Raji (cell line): ENCODE results near the gene BNIP5.

Experiments
- POLR2A ChIP-seq: IDR thresholded peaks from 2 replicates; pipeline ENCODE4 v1.6.1; 2011; ENCODE audit warnings: low read depth, low read length, control low read depth; ENCODE audit not compliant: insufficient read depth

The BNIP5 gene

DNA sequence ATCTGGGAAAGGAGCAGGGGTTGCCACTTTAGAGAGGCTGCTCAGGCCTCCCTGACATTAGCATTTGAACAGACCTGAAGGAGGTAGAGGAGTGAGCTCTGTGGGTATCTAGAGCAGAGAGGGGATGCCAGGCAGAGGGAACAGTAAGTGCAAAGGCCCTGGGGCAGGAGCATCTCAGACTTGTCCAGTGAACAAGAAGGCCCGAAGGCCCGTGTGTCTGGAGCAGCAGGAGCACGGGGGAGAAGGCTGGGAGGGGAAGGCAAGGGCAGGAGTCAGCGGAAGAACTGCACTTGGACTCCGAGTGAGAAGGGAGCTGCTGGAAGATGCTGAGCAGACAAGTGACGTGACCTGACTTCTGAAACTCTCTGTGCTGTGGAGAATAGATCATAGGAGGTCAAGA is 35.4 kb upstream of the BNIP5 start:
- TF ChIP-seq POLR2A = no peak

DNA sequence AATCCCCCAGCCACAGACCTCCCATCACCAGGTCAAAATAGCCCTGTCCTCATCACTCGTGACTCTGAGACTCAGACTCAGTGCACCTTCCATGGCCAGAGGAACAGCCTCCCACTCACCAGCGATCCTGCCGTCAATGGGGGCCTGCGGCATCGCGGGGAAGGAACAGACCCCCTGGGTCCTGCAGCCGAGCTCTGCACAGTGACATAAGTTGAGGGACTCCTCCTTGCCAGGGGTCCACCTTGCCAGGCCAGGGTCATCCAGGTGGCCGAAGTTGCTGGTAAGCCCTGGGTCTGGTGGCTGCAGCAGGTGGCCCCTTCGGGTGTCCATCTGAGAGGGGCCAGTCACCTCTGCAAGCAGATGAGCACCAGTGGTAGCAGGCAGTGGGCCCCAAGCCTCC is 34.5 kb upstream of the BNIP5 start:
- no peak for TF ChIP-seq POLR2A

DNA sequence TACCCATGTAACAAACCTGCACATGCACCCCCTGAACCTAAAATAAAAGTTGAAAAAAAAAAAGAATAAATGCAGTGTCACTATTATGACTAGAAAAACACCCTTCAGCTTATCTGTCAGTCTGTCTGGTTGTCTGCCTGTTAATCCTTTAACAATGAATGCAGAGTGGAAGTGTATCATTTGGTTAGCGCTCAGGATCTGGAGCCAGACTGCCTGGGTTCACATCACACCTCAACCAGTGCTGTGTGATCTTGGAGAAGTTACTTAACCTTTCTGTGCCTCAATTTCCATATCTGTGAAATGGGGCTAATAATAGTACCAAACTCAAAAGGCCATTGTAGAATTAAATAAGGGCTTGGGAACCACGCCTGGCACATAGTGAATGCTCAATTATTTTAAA is 34.0 kb upstream of the BNIP5 start:
- TF ChIP-seq POLR2A = no peak

DNA sequence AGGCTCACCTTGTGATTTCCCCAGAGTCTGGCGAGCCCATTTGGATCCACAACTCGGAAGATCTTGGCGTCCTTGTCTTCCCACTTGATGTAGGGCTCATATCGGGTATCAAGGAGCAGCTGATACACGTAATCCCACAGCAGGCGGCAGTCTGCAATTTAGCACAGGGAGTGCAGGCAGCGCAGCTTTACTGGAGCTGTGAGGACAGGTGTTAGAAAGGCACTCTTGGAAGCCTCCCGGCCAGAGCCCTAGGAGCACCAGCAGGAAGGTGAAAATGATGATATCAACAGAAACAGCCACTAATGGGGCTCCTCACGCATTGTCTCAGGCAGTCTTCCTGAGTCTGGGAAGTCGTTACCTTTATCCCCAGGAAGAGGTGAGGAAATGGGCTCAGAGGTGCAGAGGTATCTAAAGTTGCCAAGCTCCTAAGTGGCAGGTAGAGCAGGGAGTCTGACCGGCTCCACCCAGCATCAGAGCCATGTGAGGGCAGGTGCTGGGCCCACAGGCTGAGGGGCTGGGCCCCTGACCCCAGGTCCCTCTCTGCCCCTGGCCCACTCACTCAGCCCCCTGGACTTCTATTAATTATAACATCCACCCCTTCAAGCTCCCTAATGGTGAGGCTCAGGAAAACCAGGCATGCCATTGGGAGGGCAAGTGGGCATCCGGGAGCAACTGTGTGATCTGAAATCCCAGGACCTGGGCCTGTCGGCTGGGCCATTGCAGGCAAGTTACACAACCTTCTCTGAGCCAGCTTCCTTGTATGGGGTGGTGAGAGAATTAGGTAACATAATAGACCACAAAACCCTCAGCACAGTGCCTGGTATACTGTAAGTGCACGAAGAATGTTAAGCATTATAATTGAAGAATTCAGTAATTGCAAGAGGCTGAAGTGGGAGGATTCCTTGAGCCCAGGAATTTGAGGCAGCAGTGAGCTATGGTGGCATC is 32.5 kb upstream of the BNIP5 start:
- no peak for TF ChIP-seq POLR2A

DNA sequence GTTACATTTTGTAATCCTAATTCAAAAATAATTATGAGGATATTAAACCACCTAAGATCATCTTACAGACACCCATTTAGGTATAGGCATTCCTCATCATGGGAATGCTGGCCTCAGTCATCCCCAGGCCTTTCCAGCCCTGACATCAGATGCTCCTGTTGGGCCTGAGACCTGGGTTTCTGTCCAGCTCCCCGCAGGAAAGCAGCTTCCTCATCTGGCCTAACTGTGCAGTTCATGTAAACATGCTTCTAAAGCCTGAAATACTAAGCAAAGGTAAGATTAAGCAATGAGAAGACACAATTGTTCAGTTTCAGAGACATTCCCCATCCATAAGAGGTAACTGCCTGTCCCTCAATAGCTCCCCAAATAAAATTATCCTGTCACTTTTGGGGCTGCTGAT is 31.7 kb upstream of the BNIP5 start:
- no peak for TF ChIP-seq POLR2A

DNA sequence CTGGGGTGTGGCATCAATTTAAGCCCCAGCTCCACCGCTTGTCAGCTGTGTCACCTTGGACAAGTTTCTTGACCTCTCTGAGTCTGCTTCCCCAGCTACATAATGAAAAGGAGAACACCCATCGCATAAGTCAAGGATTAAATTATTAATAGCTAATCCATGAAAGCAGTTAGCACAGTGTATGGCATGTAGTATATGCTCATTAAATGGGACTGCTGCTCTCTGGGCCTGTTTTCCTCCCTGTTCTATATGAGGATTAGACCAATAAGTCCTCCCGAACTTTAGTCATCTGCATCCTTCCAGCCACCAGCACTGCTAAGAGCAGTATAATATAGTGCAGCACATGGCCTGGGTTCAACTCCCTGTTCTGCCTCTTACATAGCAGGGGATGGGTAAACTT is 31.1 kb upstream of the BNIP5 start:
- no peak for TF ChIP-seq POLR2A

DNA sequence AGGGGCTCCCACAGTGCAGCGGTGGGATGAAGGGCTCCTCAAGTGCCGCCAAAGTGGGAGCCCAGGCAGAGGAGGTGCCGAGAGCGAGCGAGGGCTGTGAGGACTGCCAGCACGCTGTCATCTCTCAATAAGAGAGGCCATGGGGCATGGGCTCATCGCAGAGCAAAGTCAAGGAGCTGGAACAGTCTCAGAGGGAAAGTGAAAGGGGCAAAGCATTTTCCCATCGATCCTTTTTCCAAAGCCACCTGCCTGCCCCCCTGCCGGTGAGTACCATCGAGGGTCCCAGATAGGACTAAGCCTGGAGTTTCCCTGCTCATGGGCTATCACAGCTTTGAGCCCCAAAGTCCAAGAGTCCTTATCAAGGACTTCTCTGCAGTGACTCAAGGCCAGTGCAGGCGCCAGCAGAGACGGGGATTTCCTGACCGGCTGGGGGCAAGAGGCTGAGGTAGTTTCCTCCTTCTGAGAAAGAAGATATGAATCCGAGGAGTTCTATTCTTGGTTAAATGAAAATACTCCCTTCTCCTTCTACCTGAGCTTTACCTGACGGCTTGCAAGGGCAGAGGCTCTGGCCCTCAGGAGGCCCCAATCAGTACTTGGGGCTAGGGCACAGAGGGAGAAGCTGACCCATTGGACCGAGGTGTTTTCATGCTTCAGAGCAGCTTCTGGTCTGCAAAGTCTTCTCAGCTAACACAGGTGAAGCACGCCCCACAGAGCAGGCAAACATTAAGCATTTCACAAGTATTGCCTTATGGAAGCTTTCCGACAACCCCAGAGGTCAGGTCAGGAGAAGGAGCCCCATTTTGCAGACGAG is 28.2 kb upstream of the BNIP5 start:
- no peak for TF ChIP-seq POLR2A

DNA sequence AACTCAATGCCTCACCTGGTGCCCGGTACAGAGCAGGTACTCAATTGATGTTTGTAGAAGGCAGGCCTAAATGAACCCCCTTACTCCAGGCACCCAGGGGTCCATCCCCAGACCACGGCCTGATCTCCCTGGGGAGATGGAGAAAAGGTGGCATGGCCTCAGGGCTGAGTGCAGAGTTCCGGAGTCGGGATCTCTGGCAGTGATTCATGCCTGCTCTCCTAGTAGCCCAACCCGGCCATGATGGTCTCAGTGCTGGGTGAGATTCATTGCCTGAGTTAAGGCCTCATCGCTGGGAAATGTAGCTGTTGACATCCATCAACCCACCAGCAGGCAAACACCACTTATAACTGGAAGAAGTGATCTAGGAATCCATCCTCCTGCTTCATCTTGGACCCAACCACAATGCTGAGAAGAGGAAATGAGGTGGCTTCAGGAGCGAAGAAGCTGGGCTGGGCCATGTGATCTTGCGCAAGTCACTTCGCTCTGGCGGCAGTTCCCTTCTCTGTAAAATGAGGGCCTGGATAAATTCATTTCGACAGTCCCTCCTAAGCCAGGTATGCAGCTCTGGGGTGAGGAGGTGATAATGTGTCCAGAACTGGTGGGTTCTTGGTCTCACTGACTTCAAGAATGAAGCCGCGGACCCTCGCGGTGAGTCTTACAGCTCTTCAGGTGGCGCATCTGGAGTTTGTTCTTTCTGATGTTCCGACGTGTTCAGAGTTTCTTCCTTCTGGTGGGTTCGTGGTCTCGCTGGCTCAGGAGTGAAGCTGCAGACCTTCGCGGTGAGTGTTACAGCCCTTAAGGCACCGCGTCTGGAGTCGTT is 26.1 kb upstream of the BNIP5 start:
- no peak for TF ChIP-seq POLR2A

DNA sequence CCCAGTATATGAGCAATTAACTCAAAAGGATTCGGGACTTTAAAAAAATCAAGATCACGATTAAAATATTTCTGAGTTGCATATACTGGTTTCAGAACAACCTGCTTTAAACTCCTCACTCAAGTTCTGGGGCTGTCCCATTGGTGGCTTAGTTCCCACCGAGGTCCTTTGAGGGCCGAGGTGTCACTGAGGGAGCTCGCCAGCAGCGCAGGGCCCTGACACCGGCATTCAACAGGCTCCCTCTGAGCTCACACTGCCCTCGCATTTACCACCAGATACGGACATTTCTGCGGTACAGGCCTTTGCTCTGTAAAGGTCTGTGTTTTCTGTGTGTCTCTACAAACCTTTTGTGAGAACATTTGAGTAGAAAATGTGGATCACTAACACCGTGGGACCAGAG is 24.4 kb upstream of the BNIP5 start:
- no peak for TF ChIP-seq POLR2A

DNA sequence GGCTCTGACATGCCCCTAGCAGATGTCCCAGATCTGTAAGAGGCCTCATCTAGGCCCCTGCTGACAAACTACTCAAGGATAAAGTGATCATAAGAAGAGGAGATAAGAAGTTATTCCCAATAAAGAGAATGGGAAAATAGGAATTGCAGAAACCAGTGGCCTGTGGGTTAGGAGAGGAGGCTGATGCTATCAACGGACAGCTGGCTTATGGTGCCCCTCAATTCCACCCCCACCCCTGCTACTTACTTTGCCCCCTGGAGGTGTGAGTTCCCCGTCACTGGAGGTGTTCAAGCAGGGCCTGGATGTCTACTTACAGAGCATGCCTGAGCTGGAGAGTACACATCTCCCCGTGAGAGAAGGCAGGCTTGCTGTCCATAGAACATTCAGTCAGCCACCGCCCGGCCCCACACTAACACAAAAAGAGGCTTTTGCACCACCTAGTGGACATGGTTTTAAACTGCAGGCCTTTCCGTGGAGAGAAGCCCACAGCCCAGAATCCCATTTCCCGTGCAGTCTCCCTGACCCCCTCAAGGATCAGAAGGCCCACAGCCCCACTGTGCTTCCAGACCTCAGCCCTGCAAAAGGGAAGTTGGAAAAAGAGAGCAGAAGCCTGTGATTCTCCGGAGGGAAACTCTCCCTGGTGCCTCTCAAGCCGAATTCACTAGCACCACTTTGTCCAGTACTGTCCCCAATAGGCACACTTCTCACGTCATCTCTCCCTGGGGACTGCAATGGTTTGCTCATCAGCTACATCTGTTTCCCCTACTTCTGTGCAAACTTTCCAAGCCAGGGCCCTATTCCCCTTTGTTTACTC is 23.8 kb upstream of the BNIP5 start:
- no peak for TF ChIP-seq POLR2A

DNA sequence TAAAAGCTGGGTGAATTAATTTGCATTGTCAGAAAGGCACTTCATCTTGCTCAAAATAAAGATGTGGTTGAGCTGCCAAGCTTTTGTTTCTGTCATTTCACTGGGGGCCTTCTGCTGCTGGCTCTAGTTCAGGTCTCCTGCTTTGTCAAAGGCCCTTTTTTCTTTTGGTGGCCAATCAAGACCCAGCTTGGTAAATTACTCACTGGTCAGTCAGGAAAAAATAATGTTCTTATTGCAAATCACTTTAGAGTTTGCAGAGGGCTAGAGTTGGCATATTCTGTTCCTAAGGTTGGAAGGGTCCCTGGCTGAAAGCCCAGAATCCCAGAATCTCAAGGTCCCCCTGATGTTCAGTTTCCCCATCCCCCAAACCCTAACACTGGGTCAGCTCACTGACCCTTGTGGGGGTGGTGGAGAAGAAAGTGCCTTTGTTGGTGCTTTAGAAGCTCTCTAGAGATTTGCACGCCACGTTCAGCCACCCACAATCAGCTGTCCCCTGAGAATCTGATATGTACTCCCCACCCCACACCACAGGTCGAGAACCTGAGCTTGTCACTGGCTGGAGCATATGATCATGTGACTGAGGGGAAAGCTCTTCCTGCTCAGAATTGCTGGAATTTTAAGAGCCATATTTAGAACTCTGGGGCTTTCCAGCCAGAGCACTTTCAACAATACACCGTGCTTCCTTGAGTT is 21.7 kb upstream of the BNIP5 start:
- TF ChIP-seq POLR2A = no peak

DNA sequence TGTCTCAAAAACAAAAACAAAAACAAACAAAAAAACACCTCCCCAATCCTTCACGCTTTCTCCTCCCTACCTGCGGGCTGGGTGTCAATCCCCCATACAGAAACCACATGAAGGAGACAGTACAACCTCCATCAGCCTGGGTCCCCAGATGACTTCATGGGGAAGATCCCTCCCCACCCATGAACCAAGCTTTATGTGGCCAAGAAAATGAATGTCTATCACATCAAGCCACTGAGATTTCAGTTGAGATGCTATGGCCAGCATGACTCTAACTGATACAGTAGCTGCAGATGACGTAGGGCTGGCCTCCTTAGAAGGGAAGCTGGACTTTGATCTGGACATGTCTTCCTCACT is 21.2 kb upstream of the BNIP5 start:
- TF ChIP-seq POLR2A = no peak

DNA sequence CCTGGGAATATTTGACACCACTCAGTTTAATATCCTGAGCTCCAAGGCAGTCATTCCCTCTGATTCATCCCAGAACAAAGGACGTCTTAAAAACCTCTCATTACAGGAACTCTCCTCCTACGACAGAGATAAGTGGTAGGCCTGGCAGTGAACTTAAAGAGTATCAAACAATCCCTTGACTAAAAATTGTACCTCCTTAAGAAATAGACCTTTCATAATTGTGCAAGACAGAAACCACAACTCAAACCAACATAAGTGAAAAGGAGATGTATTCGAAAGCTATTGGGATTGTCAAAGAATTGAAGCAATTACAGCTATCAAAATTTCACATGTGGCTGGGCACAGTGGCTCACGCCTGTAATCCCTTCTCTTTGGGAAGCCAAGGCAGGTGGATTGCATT is 19.1 kb upstream of the BNIP5 start:
- no peak for TF ChIP-seq POLR2A

DNA sequence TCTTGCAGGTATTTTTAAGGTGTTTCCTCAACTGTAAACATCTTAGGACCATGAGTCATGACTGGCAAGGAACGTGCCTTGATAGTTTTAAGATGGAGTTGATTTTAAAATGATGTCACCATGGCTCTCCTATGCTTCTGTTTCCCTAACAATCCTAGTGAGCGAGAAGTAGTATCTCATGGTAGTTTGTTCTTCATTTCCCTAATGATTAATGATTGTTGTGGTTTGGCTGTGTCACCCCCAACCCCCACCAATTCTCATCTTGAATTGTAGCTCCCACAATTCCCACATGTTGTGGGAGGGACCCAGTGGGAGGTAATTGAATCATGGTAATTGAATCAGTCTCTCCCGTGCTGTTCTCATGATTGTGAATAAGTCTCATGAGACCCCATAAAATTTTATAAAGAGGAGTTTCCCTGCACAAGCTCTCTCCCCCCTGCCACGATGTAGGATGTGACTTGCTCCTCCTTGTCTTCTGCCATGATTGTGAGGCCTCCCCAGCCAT is 16.8 kb upstream of the BNIP5 start:
- no peak for TF ChIP-seq POLR2A
